Measurements from ENCODE around the gene DOK6. TPM values are rescaled to one million over a fixed set of nuclear protein-coding genes. Genes with fewer than 3 reads are reported as not detected.

Gene DOK6
- total RNA-seq, 1 donor from 2014 or later: 68.1 TPM

DNA sequence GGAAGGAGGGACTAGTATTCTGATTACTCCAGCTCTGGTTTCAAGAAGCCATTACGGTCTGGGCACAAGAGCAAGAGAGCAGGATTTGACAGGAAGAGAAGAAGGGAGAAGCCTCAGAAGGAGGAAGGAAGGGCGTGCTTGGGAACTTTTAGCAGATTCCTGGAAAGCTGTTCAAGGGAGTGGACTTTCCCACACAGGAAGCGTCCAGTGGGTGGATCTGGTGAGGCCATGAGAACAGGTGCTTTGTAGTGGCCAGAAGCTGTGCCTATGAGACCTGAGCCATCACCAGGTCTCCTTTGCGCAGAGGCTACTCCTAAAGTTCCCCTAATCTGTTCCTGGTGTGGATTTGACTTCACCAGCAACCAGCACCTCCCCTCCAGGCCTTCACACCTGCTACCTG, 484.7 kb downstream of the DOK6 start:
- DNase-seq (ENCODE audit: low spot score in 2 of 2) (no peak), FAIRE-seq (no peak)

DNA sequence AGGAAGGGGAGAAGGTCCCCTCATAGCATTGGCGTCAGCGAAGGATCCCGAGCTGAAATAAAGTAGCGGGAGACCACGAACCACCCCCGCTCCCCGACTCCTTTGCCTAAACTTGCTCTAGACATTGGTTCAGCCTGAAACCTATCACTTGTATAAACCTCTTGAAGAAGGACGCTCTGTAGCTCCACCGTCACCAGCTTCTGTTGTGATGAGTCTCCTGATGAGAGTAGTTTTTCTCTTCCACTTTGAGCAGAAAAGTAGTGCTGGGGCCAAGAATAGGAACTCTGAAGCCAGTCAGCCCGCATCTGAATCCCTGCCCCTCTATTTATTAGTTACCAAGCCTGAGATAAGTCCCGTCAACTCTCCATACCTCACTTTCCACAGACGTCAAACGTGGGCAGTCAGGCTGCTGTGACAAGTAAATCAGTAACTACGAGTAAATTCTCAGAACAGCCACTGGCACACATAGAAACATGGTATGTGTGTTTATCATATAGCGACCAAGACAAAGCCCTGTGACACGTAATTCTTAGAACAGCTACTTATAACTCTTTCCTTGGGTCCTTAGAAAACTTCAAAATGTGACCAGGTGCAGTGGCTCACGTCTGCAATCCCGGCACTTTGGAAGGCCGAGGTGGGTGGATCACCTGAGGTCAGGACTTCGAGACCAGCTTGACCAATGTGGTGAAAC, 485.3 kb downstream of the DOK6 start:
- no peak for DNase-seq (ENCODE audit: low spot score in 2 of 2)
- FAIRE-seq: no peak

- no peak for FAIRE-seq
These were observed 486.6 kb downstream of the DOK6 start for GRCh38 chr18:69887256-69887655.

GRCh38 chr18:69889009-69889408, 488.3 kb downstream of the DOK6 start:
- no peak for FAIRE-seq
- no peak for DNase-seq (ENCODE audit: low spot score in 2 of 2)

More at GRCh38 chr18:69887256-69887655, 486.6 kb downstream of the DOK6 start:
- no peak for DNase-seq (ENCODE audit: low spot score in 2 of 2)

DNA sequence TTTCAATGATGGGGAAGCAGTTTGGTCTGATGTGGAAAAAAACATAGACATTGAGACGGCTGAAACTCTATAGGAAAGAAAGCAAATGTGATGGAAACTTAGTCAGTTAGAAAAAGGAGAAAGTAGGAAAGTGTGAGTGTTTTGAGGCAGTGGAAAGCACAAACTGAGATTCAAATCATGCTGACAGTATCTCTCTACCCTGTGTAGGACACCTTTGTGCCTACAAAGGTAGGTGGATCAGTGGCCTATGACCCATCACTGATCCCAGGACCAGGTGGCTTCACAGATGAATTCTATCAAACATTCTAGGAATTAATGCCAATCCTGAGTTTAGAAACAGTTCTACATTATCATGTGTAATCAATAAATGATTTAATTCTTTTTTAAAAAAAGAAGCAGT, 489.9 kb downstream of the DOK6 start:
- FAIRE-seq: no peak
- DNase-seq (ENCODE audit: low spot score in 2 of 2): no peak

DNA sequence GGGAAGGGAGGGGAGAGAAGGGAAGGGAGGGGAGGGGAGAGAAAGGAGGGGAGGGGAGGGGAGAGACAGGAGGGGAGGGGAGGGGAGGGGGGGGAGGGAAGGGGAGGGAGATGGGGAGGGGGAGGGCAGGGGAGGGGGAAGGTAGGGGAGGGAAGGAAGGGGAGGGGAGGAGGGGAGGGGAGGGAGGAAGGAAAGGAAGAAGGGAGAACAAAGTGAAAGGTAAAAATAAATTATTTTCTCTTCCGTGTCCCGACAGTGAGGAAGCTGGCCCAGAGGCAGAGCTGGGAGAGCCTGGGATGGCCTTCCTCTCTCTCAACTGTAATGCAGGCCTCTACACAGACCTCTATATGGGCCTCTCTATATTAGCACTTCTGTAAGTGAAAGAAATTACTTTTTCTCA, 493.8 kb downstream of the DOK6 start:
- DNase-seq (ENCODE audit: low spot score in 2 of 2): no peak
- FAIRE-seq: no peak

DNA sequence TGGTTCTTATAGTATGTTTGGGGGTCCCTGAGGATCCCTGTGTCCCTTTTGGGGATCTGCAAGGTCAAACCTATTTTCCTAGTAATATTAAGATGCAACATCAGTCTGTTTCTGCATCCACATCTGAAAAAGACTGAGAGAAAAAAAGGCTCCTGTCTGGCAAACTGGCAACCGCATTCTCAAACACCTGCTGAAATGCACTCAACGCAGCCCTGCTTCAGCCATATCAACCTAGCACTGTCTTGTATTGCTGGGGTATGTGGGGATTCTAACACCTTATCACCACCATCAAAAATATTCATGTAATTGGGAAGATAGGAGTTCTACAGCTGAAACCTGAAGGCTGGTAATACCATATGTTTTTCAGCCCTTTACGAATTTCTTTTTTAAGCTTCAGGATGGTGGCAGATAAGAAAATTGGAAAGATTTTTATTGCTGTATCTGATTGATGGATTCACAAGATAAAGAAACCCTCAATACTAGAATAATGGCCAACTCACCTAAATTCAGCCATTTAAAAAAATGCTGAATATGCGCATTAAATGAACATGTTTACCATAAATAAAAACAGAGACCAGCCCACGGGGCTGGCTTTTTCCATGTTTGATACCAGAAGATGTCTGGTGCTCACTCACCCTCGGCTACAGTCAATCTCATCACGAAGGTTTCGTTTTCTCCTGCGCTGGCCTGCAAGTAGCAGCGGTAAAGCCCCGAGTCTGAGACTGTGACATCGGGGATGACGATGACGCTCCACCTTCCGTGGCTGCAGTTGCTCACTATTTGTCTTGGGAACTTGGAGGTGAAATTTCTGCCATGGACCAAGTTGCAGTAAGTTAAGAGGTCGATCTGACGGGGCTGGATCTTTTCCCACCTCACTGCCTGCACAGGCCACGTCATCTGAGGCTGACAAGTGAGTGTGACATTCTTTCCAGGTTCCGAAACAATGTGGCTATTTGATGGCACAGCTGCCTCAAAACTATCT, 494.7 kb downstream of the DOK6 start:
- no peak for DNase-seq (ENCODE audit: low spot score in 2 of 2)
- FAIRE-seq: no peak

GRCh38 chr18:69897397-69898108, 496.9 kb downstream of the DOK6 start:
- no peak for DNase-seq (ENCODE audit: low spot score in 2 of 2)
- FAIRE-seq: no peak

- FAIRE-seq: no peak
- no peak for DNase-seq (ENCODE audit: low spot score in 2 of 2)
These were observed 497.7 kb downstream of the DOK6 start for GRCh38 chr18:69898241-69898861.

All from frontal cortex (tissue), 4 donors.